H9 (cell line): Measurements from ENCODE around the gene CHIT1. TPM values are rescaled to one million over a fixed set of nuclear protein-coding genes. Genes with fewer than 3 reads are reported as not detected.

Experiments
- DNase-seq: peaks from one replicate; pipeline ENCODE4 v3.0.0-alpha.2; 2017
- H2AFZ ChIP-seq: one replicate; pipeline ENCODE4 v1.6.1; 2013; ENCODE audit warnings: mild to moderate bottlenecking, low read length, control low read depth, moderate library complexity
- H2AK5ac ChIP-seq: 2 replicates; pipeline ENCODE4 v1.6.1; 2013; ENCODE audit warnings: low read length, control low read depth, mixed read lengths; ENCODE audit not compliant: insufficient read length
- H2BK120ac ChIP-seq: one replicate; pipeline ENCODE4 v1.6.1; 2013; ENCODE audit warnings: low read depth, mild to moderate bottlenecking, low read length, control low read depth, inconsistent platforms; ENCODE audit not compliant: poor library complexity, severe bottlenecking
- H2BK12ac ChIP-seq: 2 replicates; pipeline ENCODE4 v1.6.1; 2013; ENCODE audit warnings: low read length, control low read depth, mixed read lengths, low read depth; ENCODE audit not compliant: insufficient read length
- H2BK15ac ChIP-seq: 2 replicates; pipeline ENCODE4 v1.6.1; 2013; ENCODE audit warnings: low read depth, low read length, control low read depth
- H2BK20ac ChIP-seq: one replicate; pipeline ENCODE4 v1.6.1; 2013; ENCODE audit warnings: low read depth, mild to moderate bottlenecking, low read length, control low read depth, inconsistent platforms; ENCODE audit not compliant: poor library complexity, severe bottlenecking
- H2BK5ac ChIP-seq: 2 replicates; pipeline ENCODE4 v1.6.1; 2013; ENCODE audit warnings: low read length, control low read depth, mixed read lengths; ENCODE audit not compliant: insufficient read length
- H3K14ac ChIP-seq: 2 replicates; pipeline ENCODE4 v1.6.1; 2013; ENCODE audit warnings: low read length, control low read depth; ENCODE audit not compliant: insufficient read depth
- H3K18ac ChIP-seq: 2 replicates; pipeline ENCODE4 v1.6.1; 2013; ENCODE audit warnings: low read depth, mild to moderate bottlenecking, mixed read lengths, low read length, control low read depth; ENCODE audit not compliant: insufficient read length
- H3K23ac ChIP-seq: 2 replicates; pipeline ENCODE4 v1.6.1; 2013; ENCODE audit warnings: low read length, control low read depth, mixed read lengths, low read depth; ENCODE audit not compliant: insufficient read length
- H3K23me2 ChIP-seq: 2 replicates; pipeline ENCODE4 v1.6.1; 2013; ENCODE audit warnings: low read depth, mild to moderate bottlenecking, mixed read lengths, low read length, control low read depth; ENCODE audit not compliant: insufficient read length, poor library complexity, severe bottlenecking
- H3K27ac ChIP-seq: 2 replicates; pipeline ENCODE4 v1.5.1; 2013; ENCODE audit warnings: low read length, control low read depth, mixed read lengths, low read depth; ENCODE audit not compliant: insufficient read length
- H3K27me3 ChIP-seq: 2 replicates; pipeline ENCODE4 v1.6.1; 2013; ENCODE audit warnings: low read length, control low read depth, inconsistent platforms; ENCODE audit not compliant: insufficient read depth
- H3K4ac ChIP-seq: 2 replicates; pipeline ENCODE4 v1.6.1; 2013; ENCODE audit warnings: low read depth, mild to moderate bottlenecking, control low read depth, inconsistent platforms, low read length, moderate library complexity
- H3K4me1 ChIP-seq: 2 replicates; pipeline ENCODE4 v1.6.1; 2013; ENCODE audit warnings: low read length, control low read depth, inconsistent platforms; ENCODE audit not compliant: insufficient read depth
- H3K4me2 ChIP-seq: 2 replicates; pipeline ENCODE4 v1.6.1; 2013; ENCODE audit warnings: low read length, control low read depth, mixed read lengths; ENCODE audit not compliant: insufficient read length, insufficient read depth
- H3K56ac ChIP-seq: 2 replicates; pipeline ENCODE4 v1.6.1; 2013; ENCODE audit warnings: low read depth, mild to moderate bottlenecking, mixed read lengths, low read length, control low read depth; ENCODE audit not compliant: insufficient read length
- H3K79me1 ChIP-seq: 2 replicates; pipeline ENCODE4 v1.6.1; 2013; ENCODE audit warnings: low read depth, mild to moderate bottlenecking, moderate library complexity, low read length, control low read depth, inconsistent platforms; ENCODE audit not compliant: insufficient read depth, poor library complexity, severe bottlenecking
- H3K79me2 ChIP-seq: 2 replicates; pipeline ENCODE4 v1.6.1; 2013; ENCODE audit warnings: low read length, control low read depth, inconsistent platforms; ENCODE audit not compliant: insufficient read depth
- H3K9ac ChIP-seq: 2 replicates; pipeline ENCODE4 v1.6.1; 2013; ENCODE audit warnings: low read length, control low read depth, mixed read lengths; ENCODE audit not compliant: insufficient read length; ENCODE audit errors: extremely low read depth
- H3K9me3 ChIP-seq: one replicate; pipeline ENCODE4 v1.6.1; 2013; ENCODE audit warnings: low read depth, low read length, inconsistent platforms; ENCODE audit not compliant: control insufficient read depth
- H3T11ph ChIP-seq: one replicate; pipeline ENCODE4 v1.6.1; 2013; ENCODE audit warnings: mild to moderate bottlenecking, low read length, control low read depth, inconsistent platforms
- H4K20me1 ChIP-seq: one replicate; pipeline ENCODE4 v1.6.1; 2013; ENCODE audit not compliant: control insufficient read depth, insufficient read length, insufficient read depth
- H4K5ac ChIP-seq: 2 replicates; pipeline ENCODE4 v1.6.1; 2013; ENCODE audit warnings: low read depth, mild to moderate bottlenecking, mixed read lengths, low read length, control low read depth; ENCODE audit not compliant: insufficient read length
- H4K8ac ChIP-seq: replicated peaks from 2 replicates; pipeline ENCODE4 v1.6.1; 2013; ENCODE audit warnings: low read length, control low read depth, mixed read lengths, low read depth; ENCODE audit not compliant: insufficient read length
- H4K91ac ChIP-seq: 2 replicates; pipeline ENCODE4 v1.6.1; 2013; ENCODE audit warnings: low read depth, mild to moderate bottlenecking, moderate library complexity, mixed read lengths, low read length, control low read depth; ENCODE audit not compliant: insufficient read length
- H3K27ac Mint-ChIP-seq, 3 experiments: 2 replicates in 2 of 3; 3 replicates in 1 of 3; pipeline ENCODE4 v1.8.0; 2020 to 2021; ENCODE audit warnings: mixed read lengths in 3 of 3, mild to moderate bottlenecking in 1 of 3, moderate library complexity in 1 of 3
- H3K27me3 Mint-ChIP-seq: 2 replicates; pipeline ENCODE4 v1.8.0; 2021; ENCODE audit warnings: low read depth, mild to moderate bottlenecking, moderate library complexity, mixed read lengths
- H3K36me3 Mint-ChIP-seq, 3 experiments: 2 replicates in 2 of 3; 3 replicates in 1 of 3; pipeline ENCODE4 v1.8.0; 2020 to 2021; ENCODE audit warnings: low read depth in 3 of 3, mixed read lengths in 3 of 3; ENCODE audit not compliant: insufficient read depth in 1 of 3
- H3K4me1 Mint-ChIP-seq, 2 experiments: 2 replicates each; pipeline ENCODE4 v1.8.0; 2020; ENCODE audit warnings: mixed read lengths in 2 of 2
- H3K4me3 Mint-ChIP-seq, 2 experiments: 2 replicates in 1 of 2; 3 replicates in 1 of 2; pipeline ENCODE4 v1.8.0; 2020 to 2021; ENCODE audit warnings: mild to moderate bottlenecking in 2 of 2, mixed read lengths in 2 of 2, moderate library complexity in 1 of 2
- H3K9me3 Mint-ChIP-seq, 2 experiments: 2 replicates in 1 of 2; 3 replicates in 1 of 2; pipeline ENCODE4 v1.8.0; 2020; ENCODE audit warnings: mild to moderate bottlenecking in 2 of 2, mixed read lengths in 2 of 2, moderate library complexity in 1 of 2
- CTCF ChIP-seq: fragments of 200-600 bp; sonication (generic); conservative IDR thresholded peaks from 3 replicates; pipeline ENCODE4 v1.8.0; 2021; ENCODE audit warnings: antibody characterized with exemption, mild to moderate bottlenecking
- WGBS: extraction: QIAGEN DNeasy Blood & Tissue Kit; methylation state at CpG from one replicate; pipeline ENCODE4 v1.1.7; 2013; ENCODE audit warnings: missing lambda C conversion rate, low lambda C conversion rate, mixed read lengths; ENCODE audit not compliant: insufficient read length; ENCODE audit errors: extremely low coverage; 5-methylcytosine and 5-hydroxymethylcytosine counted together
- total RNA-seq: library from RNA; stranded (reverse); gene quantifications from 2 replicates; pipeline ENCODE4 v1.2.1, GENCODE V29; 2021

CHIT1 gene
- total RNA-seq, 1 experiment from 2014 or later = not detected

GRCh38 chr1:203178083-203178482 is 51.4 kb downstream of the CHIT1 start:
- H3K27me3 Mint-ChIP-seq = peaks cover 1% of the 10 kb centered on the region; the same call in 1 of the 2 replicates
- H3K4ac ChIP-seq = no peak overlapping the region
- H3K14ac ChIP-seq = no peak overlapping the region; the same call in 1 of the 2 replicates
- H3K23me2 ChIP-seq = no peaks in the 10 kb centered on the region
- no peak overlapping the region for H2BK12ac ChIP-seq
- H3T11ph ChIP-seq = no peak overlapping the region
- no peaks in the 10 kb centered on the region for H3K27me3 ChIP-seq
- no peak overlapping the region for H3K56ac ChIP-seq
- no CpG with 5 or more reads among the region's 5 CpGs for WGBS
- H3K27ac ChIP-seq = no peak overlapping the region
- no peak overlapping the region for H3K18ac ChIP-seq
- H3K79me1 ChIP-seq = no peaks in the 10 kb centered on the region
- H3K36me3 Mint-ChIP-seq = no peaks in the 10 kb centered on the region
- no peak overlapping the region for H2BK20ac ChIP-seq
- H3K9me3 Mint-ChIP-seq = no peaks in the 10 kb centered on the region
- no peak for TF ChIP-seq CTCF
- no peaks in the 10 kb centered on the region for H3K79me2 ChIP-seq
- H3K27ac Mint-ChIP-seq = no peak overlapping the region
- H3K23ac ChIP-seq = no peak overlapping the region
- no peak overlapping the region for H3K4me2 ChIP-seq
- no peak overlapping the region for H4K91ac ChIP-seq
- no peak overlapping the region for H2AK5ac ChIP-seq
- DNase-seq = peak; percentile 47
- H4K5ac ChIP-seq = no peak overlapping the region
- no peak overlapping the region; a peak in 1 of 5 replicates for H3K4me3 Mint-ChIP-seq
- no peaks in the 10 kb centered on the region for H3K4me1 ChIP-seq
- no peak overlapping the region for H3K9ac ChIP-seq
- H4K20me1 ChIP-seq = no peaks in the 10 kb centered on the region
- H2BK5ac ChIP-seq = no peak overlapping the region
- no peaks in the 10 kb centered on the region for H3K9me3 ChIP-seq
- peaks cover 26 to 34% of the 10 kb centered on the region in 2 experiments for H3K4me1 Mint-ChIP-seq
- H2AFZ ChIP-seq = no peak overlapping the region
- H4K8ac ChIP-seq = no peak overlapping the region
- H2BK15ac ChIP-seq = no peak overlapping the region
- H2BK120ac ChIP-seq = no peak overlapping the region
